Calu3 (cell line): ENCODE results near the gene RHOA. TPM values are rescaled to one million over a fixed set of nuclear protein-coding genes. Genes with fewer than 3 reads are reported as not detected.
"Not testable (repeated sequence)": the region's sequence is repeated elsewhere in the genome, so short reads cannot be mapped to it uniquely, and the experiment has no call there.

ENCODE experiments used
- BruUV-seq: library from RNA; stranded (reverse); fragments of 400-500 nt; replicated peaks from 2 replicates; lab custom pipeline; 2021; lab: Mats Ljungman, UMichigan
- CTCF ChIA-PET: fragments of 300-600 bp; sonication (Branson Sonifier 250); formaldehyde crosslinking; loops from one replicate; lab custom pipeline; 2022; ENCODE audit warnings: antibody characterized with exemption; lab: Charles Lee
- DNase-seq: peaks from one replicate; pipeline ENCODE4 v3.0.0; 2022
- H3K27ac Mint-ChIP-seq: one replicate; pipeline ENCODE4 v1.8.0; 2022; ENCODE audit warnings: mixed read lengths; ENCODE audit not compliant: unreplicated experiment
- H3K27me3 Mint-ChIP-seq: one replicate; pipeline ENCODE4 v1.8.0; 2022; ENCODE audit warnings: mixed read lengths; ENCODE audit not compliant: unreplicated experiment
- H3K36me3 Mint-ChIP-seq: one replicate; pipeline ENCODE4 v1.8.0; 2022; ENCODE audit warnings: mild to moderate bottlenecking, moderate library complexity, mixed read lengths; ENCODE audit not compliant: insufficient read depth, unreplicated experiment
- H3K4me1 Mint-ChIP-seq: one replicate; pipeline ENCODE4 v1.8.0; 2022; ENCODE audit warnings: mild to moderate bottlenecking, low read depth, mixed read lengths; ENCODE audit not compliant: unreplicated experiment
- H3K4me3 Mint-ChIP-seq: one replicate; pipeline ENCODE4 v1.8.0; 2022; ENCODE audit warnings: mild to moderate bottlenecking, low read depth, moderate library complexity, mixed read lengths; ENCODE audit not compliant: unreplicated experiment
- H3K9me3 Mint-ChIP-seq: one replicate; pipeline ENCODE4 v1.8.0; 2022; ENCODE audit warnings: low read depth, mixed read lengths; ENCODE audit not compliant: unreplicated experiment
- CTCF ChIP-seq: fragments of 200-600 bp; IDR thresholded peaks from one replicate; pipeline ENCODE4 v1.8.0; 2022; ENCODE audit warnings: antibody characterized with exemption; ENCODE audit not compliant: unreplicated experiment
- intact Hi-C: fragments of 100-400 bp; cut with micrococcal nuclease; formaldehyde crosslinking; loops from one replicate; pipeline ENCODE4 v1.10.0; 2022; ENCODE audit not compliant: unreplicated experiment
- total RNA-seq: library from RNA; stranded (reverse); gene quantifications from 2 replicates; pipeline ENCODE4 v1.2.3, GENCODE V29; 2022

Gene RHOA
- total RNA-seq, 1 experiment from 2014 or later: 352 TPM

GRCh38 chr3:49397470-49397869 lies 14.3 kb downstream of the RHOA start:
- TF ChIP-seq CTCF: no peak
- intact Hi-C loops: no loop called here
- H3K9me3 Mint-ChIP-seq: no peaks in the 10 kb centered on the region
- H3K4me1 Mint-ChIP-seq: peaks cover 19% of the 10 kb centered on the region
- H3K36me3 Mint-ChIP-seq: peaks cover 57% of the 10 kb centered on the region
- no peaks in the 10 kb centered on the region for H3K27me3 Mint-ChIP-seq
- no TSS peak for BruUV-seq
- DNase-seq: no peak
- CTCF ChIA-PET: interaction anchor here (0.5 to 0.6 kb wide), 2 partner anchors 54 to 242 kb away, joined by 3 to 4 read pairs; no protein-coding TSS in a partner anchor
- no peak overlapping the region for H3K27ac Mint-ChIP-seq
- H3K4me3 Mint-ChIP-seq: no peak overlapping the region

GRCh38 chr3:49391310-49391709 lies 20.5 kb downstream of the RHOA start:
- peaks cover 24% of the 10 kb centered on the region for H3K36me3 Mint-ChIP-seq
- H3K4me1 Mint-ChIP-seq, H3K4me3 Mint-ChIP-seq, DNase-seq, H3K27me3 Mint-ChIP-seq, H3K9me3 Mint-ChIP-seq, H3K27ac Mint-ChIP-seq, intact Hi-C loops, CTCF ChIA-PET, BruUV-seq: not testable (repeated sequence)

- peaks cover 10% of the 10 kb centered on the region for H3K36me3 Mint-ChIP-seq
- CTCF ChIA-PET: interaction anchor here (0.7 kb wide), 1 partner anchor 30 kb away, joined by 3 read pairs; no protein-coding TSS in a partner anchor
Measured at GRCh38 chr3:49389297-49389696, 22.5 kb downstream of the RHOA start.

GRCh38 chr3:49388289-49388820 lies 23.4 kb downstream of the RHOA start:
- Mint-ChIP-seq H3K4me3 (no peak overlapping the region), H3K27ac (no peak overlapping the region), H3K9me3 (no peaks in the 10 kb centered on the region), H3K36me3 (peaks cover 8% of the 10 kb centered on the region), H3K27me3 (no peaks in the 10 kb centered on the region), H3K4me1 (no peaks in the 10 kb centered on the region)
- DNase-seq: no peak
- no TSS peak for BruUV-seq
- TF ChIP-seq CTCF: no peak
- intact Hi-C loops: no loop called here
- CTCF ChIA-PET: interaction anchor here (0.8 kb wide), 1 partner anchor 32 kb away, joined by 3 read pairs; no protein-coding TSS in a partner anchor

More at GRCh38 chr3:49389297-49389696, 22.5 kb downstream of the RHOA start:
- Mint-ChIP-seq H3K27ac (no peak overlapping the region), H3K27me3 (no peaks in the 10 kb centered on the region), H3K4me3 (no peak overlapping the region), H3K4me1 (no peaks in the 10 kb centered on the region), H3K9me3 (no peaks in the 10 kb centered on the region)
- TF ChIP-seq CTCF: no peak
- intact Hi-C loops: no loop called here
- DNase-seq: no peak
- BruUV-seq: no TSS peak

- no peak overlapping the region for H3K4me3 Mint-ChIP-seq
- no peaks in the 10 kb centered on the region for H3K9me3 Mint-ChIP-seq
- H3K27ac Mint-ChIP-seq: no peak overlapping the region
- H3K36me3 Mint-ChIP-seq: peaks cover 6% of the 10 kb centered on the region
- no peaks in the 10 kb centered on the region for H3K4me1 Mint-ChIP-seq
- CTCF ChIA-PET: interaction anchor here (0.6 kb wide), 1 partner anchor 47 kb away, joined by 3 read pairs; no protein-coding TSS in a partner anchor
- TF ChIP-seq CTCF: no peak
- H3K27me3 Mint-ChIP-seq: no peaks in the 10 kb centered on the region
- no peak for DNase-seq
- intact Hi-C loops: no loop called here
- no TSS peak for BruUV-seq
Measured at GRCh38 chr3:49387721-49388120, 24.1 kb downstream of the RHOA start.
